ENCODE results near the gene BSG. TPM values are rescaled to one million over a fixed set of nuclear protein-coding genes. Genes with fewer than 3 reads are reported as not detected.

Gene BSG
- polyA plus RNA-seq, 2 of the 4 experiments (the other 2 are of a cell fraction), result 285 to 579 TPM

DNA sequence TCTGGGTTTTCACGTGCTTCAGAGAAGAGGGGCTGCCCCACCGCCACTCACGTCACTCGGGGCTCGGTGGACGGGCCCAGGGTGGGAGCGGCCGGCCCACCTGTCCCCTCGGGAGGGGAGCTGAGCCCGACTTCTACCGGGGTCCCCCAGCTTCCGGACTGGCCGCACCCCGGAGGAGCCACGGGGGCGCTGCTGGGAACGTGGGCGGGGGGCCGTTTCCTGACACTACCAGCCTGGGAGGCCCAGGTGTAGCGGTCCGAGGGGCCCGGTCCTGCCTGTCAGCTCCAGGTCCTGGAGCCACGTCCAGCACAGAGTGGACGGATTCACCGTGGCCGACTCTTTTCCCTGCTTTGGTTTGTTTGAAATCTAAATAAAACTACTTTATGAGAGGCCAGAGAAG is 30.7 kb upstream of the BSG start:
- no peak for DNase-seq (ENCODE audit: low read depth in 1 of 2, low spot score in 1 of 2)
- H3K9me3 ChIP-seq, result no peaks in the 10 kb centered on the region
- TF ChIP-seq, protein P1, sequence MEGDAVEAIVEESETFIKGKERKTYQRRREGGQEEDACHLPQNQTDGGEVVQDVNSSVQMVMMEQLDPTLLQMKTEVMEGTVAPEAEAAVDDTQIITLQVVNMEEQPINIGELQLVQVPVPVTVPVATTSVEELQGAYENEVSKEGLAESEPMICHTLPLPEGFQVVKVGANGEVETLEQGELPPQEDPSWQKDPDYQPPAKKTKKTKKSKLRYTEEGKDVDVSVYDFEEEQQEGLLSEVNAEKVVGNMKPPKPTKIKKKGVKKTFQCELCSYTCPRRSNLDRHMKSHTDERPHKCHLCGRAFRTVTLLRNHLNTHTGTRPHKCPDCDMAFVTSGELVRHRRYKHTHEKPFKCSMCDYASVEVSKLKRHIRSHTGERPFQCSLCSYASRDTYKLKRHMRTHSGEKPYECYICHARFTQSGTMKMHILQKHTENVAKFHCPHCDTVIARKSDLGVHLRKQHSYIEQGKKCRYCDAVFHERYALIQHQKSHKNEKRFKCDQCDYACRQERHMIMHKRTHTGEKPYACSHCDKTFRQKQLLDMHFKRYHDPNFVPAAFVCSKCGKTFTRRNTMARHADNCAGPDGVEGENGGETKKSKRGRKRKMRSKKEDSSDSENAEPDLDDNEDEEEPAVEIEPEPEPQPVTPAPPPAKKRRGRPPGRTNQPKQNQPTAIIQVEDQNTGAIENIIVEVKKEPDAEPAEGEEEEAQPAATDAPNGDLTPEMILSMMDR (IDR thresholded peaks at IDR 0.05), result no peak
- WGBS (ENCODE audit: missing lambda C conversion rate), result 92% methylated on average over 23 of the region's 26 CpGs
- CTCF ChIA-PET, result interaction anchor here (0.8 to 1.2 kb wide), 4 partner anchors 9 to 44 kb away, joined by 3 read pairs; partner anchors contain the start of gene CDC34
- no peak for FAIRE-seq
- no peaks in the 10 kb centered on the region for H3K4me1 ChIP-seq
- no peak for ATAC-seq
- H3K4me3 ChIP-seq, result no peak overlapping the region
- POLR2A ChIA-PET, result no interaction called here
- no peak overlapping the region for H3K4me2 ChIP-seq
- no peak overlapping the region for H3K27ac ChIP-seq

DNA sequence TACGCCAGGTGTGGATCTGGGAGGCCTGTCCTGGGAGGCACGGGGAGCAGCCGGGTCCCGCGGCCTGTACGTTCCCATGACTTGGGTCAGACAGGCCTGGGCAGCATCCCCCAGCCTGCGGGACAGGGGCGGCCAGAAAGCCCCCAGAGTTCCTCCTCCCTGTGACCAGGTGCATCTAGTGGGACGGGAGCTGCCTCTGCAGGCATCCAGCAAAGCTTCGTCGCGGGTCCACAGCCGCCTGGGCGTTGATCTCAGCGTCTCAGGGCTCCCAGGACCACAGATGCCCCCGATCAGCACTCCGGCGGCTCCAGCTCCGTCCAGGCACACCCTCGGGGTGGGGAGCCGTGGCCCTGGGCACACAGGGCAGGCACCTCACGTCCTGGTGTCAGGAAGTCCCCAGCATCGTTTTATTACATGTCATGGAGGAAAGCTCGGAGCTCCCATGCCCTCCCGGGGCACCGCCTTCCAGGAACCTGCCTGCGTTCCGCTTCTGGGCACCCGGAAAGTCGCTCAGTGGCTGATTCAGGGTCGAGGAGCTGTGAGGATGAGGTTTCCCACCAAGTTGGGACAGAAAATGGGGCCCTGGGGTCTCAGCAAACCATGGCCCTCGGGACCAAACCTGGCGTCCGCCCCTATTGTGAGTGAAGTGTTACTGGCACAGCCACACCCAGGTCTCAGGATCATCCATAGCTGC is 30.1 kb upstream of the BSG start:
- TF ChIP-seq MAFK (IDR thresholded peaks at IDR 0.05; ENCODE audit: partially characterized antibody) (no peak), SREBF2 (IDR thresholded peaks at IDR 0.05) (no peak), CHD2 (IDR thresholded peaks at IDR 0.05; ENCODE audit: low read length, partially characterized antibody) (no peak), POLR2AphosphoS2 (conservative IDR thresholded peaks at IDR 0.05; ENCODE audit: low read length) (no peak), ESRRA (IDR thresholded peaks at IDR 0.05; ENCODE audit: borderline replicate concordance, low read length) (no peak), RFX5 (IDR thresholded peaks at IDR 0.05) (no peak), MYC (IDR thresholded peaks at IDR 0.05; ENCODE audit: borderline replicate concordance, low read length) (no peak), JUN (IDR thresholded peaks at IDR 0.05) (no peak), RARB (CRISPR knock-in tag; IDR thresholded peaks at IDR 0.05) (no peak), EHF (CRISPR knock-in tag; IDR thresholded peaks at IDR 0.05) (no peak)
- TF ChIP-seq, protein P2, sequence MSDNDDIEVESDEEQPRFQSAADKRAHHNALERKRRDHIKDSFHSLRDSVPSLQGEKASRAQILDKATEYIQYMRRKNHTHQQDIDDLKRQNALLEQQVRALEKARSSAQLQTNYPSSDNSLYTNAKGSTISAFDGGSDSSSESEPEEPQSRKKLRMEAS (IDR thresholded peaks at IDR 0.05), result no peak
- Histone ChIP-seq H3K9me3 (no peaks in the 10 kb centered on the region), H3K4me1 (no peaks in the 10 kb centered on the region), H3K27ac (no peak overlapping the region), H3K4me2 (no peak overlapping the region), H3K4me3 (no peak overlapping the region)
- CTCF ChIA-PET, result interaction anchor here (0.8 to 1.2 kb wide), 4 partner anchors 11 to 43 kb away, joined by 3 read pairs; partner anchors contain the start of gene CDC34
- FAIRE-seq (no peak), ATAC-seq (no peak), DNase-seq (ENCODE audit: low read depth in 1 of 2, low spot score in 1 of 2) (no peak)
- WGBS (ENCODE audit: missing lambda C conversion rate), result 95% methylated on average over 4 of the region's 34 CpGs
- POLR2A ChIA-PET, result no interaction called here

DNA sequence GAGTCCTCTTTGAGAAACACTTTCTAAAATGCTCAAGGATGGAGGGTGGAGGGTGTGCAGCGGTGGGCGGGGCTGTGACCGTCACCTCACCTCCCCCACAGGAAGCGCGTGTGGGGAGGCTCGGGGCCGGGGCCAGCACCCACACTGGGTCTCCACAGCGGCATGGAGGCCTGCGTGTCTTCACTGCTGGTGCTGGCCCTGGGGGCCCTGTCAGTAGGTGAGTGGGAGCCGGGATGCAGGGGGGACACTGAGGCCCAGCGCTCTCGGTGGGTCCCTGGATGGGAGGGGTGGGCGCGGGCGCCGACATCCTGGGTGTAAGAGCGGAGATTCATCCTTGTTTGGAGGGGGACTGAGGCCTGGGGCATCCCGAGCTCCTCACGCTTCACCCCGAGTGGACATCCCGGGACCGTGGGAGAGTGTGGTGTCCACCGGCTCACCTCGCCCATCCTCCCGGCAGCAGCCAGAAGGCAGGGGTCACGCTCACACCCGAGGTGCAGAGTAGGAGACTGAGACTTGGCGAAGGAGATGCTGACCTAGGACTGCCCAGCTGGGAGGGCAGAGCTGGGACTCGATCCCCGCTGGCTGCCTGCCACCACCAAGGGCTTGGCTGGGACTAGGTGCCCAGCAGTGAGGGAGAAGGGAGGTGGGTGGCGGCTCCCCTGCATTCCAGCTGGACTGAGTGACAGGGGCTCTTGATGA is 28.3 kb upstream of the BSG start, which contains the start of gene GZMM:
GZMM (plus strand) TSS at position 144 of the 699 bp plus-strand sequence; CDS start at position 163, 19 bp downstream.
- H3K4me2 ChIP-seq, result no peak within 1 kb of the TSS
- WGBS (ENCODE audit: missing lambda C conversion rate), result 78% methylated on average over 12 of the region's 31 CpGs
- CTCF ChIA-PET, result interaction anchor here (0.6 to 0.7 kb wide), 2 partner anchors 11 to 17 kb away, joined by 3 read pairs; no protein-coding TSS in a partner anchor
- no peak for TF ChIP-seq MYC (IDR thresholded peaks at IDR 0.05; ENCODE audit: borderline replicate concordance, low read length)
- TF ChIP-seq RAD21 (conservative IDR thresholded peaks at IDR 0.05 in 1 of 2, IDR thresholded peaks at IDR 0.05 in 1 of 2), result no peak
- no peak for TF ChIP-seq EHMT2 (IDR thresholded peaks at IDR 0.05; ENCODE audit: low read depth)
- no peak for TF ChIP-seq NFE2L2 (conservative IDR thresholded peaks at IDR 0.05; ENCODE audit: low read length)
- TF ChIP-seq, protein P1 (IDR thresholded peaks at IDR 0.05), result no peak
- TF ChIP-seq, protein P3, sequence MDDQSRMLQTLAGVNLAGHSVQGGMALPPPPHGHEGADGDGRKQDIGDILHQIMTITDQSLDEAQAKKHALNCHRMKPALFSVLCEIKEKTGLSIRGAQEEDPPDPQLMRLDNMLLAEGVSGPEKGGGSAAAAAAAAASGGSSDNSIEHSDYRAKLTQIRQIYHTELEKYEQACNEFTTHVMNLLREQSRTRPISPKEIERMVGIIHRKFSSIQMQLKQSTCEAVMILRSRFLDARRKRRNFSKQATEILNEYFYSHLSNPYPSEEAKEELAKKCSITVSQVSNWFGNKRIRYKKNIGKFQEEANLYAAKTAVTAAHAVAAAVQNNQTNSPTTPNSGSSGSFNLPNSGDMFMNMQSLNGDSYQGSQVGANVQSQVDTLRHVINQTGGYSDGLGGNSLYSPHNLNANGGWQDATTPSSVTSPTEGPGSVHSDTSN (IDR thresholded peaks at IDR 0.05), result no peak
- TF ChIP-seq, protein P4, sequence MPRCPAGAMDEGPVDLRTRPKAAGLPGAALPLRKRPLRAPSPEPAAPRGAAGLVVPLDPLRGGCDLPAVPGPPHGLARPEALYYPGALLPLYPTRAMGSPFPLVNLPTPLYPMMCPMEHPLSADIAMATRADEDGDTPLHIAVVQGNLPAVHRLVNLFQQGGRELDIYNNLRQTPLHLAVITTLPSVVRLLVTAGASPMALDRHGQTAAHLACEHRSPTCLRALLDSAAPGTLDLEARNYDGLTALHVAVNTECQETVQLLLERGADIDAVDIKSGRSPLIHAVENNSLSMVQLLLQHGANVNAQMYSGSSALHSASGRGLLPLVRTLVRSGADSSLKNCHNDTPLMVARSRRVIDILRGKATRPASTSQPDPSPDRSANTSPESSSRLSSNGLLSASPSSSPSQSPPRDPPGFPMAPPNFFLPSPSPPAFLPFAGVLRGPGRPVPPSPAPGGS (IDR thresholded peaks at IDR 0.05), result no peak
- no peak for TF ChIP-seq FOSB (CRISPR knock-in tag; IDR thresholded peaks at IDR 0.05)
- TF ChIP-seq, protein P5, sequence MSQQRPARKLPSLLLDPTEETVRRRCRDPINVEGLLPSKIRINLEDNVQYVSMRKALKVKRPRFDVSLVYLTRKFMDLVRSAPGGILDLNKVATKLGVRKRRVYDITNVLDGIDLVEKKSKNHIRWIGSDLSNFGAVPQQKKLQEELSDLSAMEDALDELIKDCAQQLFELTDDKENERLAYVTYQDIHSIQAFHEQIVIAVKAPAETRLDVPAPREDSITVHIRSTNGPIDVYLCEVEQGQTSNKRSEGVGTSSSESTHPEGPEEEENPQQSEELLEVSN (IDR thresholded peaks at IDR 0.05; ENCODE audit: borderline replicate concordance, low read depth), result no peak
- TF ChIP-seq, protein P6, sequence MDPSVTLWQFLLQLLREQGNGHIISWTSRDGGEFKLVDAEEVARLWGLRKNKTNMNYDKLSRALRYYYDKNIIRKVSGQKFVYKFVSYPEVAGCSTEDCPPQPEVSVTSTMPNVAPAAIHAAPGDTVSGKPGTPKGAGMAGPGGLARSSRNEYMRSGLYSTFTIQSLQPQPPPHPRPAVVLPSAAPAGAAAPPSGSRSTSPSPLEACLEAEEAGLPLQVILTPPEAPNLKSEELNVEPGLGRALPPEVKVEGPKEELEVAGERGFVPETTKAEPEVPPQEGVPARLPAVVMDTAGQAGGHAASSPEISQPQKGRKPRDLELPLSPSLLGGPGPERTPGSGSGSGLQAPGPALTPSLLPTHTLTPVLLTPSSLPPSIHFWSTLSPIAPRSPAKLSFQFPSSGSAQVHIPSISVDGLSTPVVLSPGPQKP (IDR thresholded peaks at IDR 0.05; ENCODE audit: low read depth, low read length), result no peak
- no peak for TF ChIP-seq ZC3H11A (IDR thresholded peaks at IDR 0.05)
- DNase-seq (ENCODE audit: low read depth in 1 of 2, low spot score in 1 of 2), result no peak
- peak in 1 of 2 experiments; percentile 15; a peak in 3 of 6 replicates for ATAC-seq
- no peak for FAIRE-seq
- H3K4me3 ChIP-seq, result no peak within 1 kb of the TSS
- POLR2A ChIA-PET, result no interaction called here
- H3K9me3 ChIP-seq, result no peaks in the 10 kb centered on the region
- no peaks in the 10 kb centered on the region for H3K4me1 ChIP-seq
- H3K27ac ChIP-seq, result no peak within 1 kb of the TSS

All from A549 (cell line).